HG03558 (cell line): ENCODE measurements around the gene LRWD1.
"Not testable (repeated sequence)": the region's sequence is repeated elsewhere in the genome, so short reads cannot be mapped to it uniquely, and the experiment has no call there.

Experiments
- ATAC-seq: cut with Tn5 transposase; IDR thresholded peaks from one replicate; pipeline ENCODE4 v1.9.1; 2021; ENCODE audit warnings: moderate number of reproducible peaks; ENCODE audit not compliant: unreplicated experiment; ENCODE audit errors: extremely low read depth

LRWD1 gene

DNA sequence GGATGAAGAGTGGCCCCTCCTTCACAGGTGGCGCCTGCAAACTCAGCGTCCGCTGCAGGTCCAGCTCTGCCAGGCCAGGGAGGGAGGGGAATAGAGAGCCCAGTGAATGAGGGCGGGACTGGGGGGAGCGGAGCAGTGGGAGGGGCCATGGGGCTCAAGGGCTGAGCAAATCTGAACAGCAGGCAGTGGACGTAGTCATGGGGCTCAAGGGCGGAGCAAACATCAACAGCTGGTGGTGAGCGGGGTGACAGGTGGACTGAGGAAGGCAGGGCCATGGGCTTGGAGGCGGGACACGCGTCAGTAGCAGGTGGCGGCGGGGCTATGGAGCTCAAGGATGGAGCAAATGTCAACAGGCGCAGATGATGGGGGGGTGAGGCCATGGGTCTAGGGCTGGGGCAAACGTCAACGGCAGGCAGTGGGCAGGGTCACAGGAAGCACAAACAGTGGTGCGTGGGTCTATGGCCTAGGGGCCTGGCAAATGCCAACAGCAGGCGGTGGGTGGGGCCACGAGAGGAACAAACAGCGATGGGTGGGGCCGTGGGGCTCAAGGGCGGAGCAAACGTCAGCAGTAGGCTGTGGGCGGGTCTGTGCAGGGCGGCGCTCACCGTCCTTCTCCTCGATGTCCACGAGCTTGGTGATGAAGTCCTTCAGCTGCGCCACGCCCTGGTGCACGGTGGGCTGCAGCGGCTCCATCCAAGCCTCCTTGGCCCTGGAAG lies 28.6 kb downstream of the LRWD1 start:
- not testable (repeated sequence) for ATAC-seq

DNA sequence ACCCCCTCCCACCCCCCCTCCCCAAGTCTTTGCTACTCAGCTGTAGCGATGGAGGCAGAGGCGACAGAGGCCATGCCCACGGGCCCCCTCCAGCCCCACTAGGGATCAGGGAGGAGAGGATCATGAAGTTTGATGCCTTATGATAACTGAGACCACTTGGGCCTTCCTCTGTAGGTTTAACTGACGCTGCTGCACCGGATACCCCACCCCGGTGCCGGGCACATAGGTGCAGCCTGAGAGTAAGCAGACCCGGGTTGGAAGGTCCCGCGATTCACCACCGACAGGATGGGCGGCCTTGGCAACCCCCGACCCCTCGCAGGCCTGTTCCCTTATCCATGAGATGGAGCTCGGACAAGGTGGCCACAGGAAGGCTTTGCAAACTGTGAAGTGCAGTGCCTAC lies 29.2 kb downstream of the LRWD1 start:
- not testable (repeated sequence) for ATAC-seq

DNA sequence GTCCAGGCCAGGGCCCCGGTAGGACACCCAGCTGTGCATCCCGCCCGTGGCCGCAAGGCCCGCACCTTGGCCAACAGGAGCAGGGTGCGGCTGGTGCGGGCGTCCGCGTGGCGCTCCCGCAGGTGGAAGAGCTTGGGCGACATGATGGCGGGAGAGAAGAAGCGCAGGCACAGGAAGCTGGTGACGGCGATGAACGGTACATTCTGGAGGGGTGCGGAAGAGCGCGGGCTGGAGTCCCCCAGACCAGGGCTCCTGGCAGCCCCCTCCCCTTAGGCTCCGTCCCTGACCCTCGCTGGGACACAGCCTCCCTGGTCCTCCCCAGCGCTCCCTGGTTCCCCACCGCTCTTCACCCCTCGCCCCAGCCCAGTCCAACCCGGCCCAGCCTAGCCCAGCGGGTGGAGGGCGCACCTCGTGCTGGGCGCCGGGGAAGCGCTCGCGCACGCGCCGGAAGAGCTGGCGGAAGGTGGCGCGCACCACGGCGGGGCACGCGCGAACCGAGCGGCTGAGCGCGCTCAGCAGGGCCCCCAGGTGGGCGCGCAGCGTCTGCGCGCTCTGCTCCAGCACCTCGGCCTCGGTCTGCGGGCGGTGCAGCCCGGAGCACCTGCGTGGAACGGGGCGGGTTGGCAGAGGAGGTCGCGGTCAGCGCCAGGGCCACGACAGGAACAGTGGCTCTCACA lies 29.8 kb downstream of the LRWD1 start:
- peak; percentile 51 for ATAC-seq

DNA sequence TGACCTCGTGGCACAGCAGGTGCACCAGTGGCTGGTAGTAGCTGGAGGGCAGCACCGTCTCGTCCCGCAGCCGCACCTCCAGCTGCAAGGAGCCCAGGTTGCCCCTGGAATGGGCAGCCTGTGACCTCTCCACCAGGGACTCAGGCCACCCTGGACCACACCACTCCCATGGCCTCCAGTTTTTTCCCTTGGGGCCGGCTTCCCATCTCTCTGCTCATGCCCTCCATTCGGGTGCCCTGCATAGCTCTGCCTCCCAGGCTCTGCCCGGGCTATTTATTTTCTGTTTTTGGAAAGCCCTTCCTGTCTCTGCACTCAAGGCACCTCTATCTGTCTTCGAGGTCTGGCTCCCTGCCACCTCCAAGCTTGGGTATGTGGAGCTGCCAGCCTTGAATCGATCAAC lies 32.1 kb downstream of the LRWD1 start:
- ATAC-seq = not testable (repeated sequence)

GRCh38 chr7:102497308-102497707 lies 32.5 kb downstream of the LRWD1 start:
- ATAC-seq = not testable (repeated sequence)

DNA sequence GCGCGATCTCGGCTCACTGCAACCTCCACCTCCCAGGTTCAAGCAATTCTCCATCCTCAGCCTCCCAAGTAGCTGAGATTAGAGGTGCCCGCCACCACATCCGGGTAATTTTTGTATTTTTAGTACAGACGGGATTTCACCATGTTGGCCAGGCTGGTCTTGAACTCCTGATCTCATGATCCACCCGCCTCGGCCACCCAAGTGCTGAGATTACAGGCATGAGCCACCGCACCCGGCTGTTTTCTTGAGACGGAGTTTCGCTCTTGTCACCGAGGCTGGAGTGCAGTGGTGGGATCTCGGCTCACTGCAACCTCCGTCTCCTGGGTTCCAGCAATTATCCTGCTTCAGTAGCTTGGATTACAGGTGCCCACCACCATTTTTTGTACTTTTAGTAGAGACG lies 33.5 kb downstream of the LRWD1 start:
- ATAC-seq = not testable (repeated sequence)

- ATAC-seq = not testable (repeated sequence)
Observed at GRCh38 chr7:102503141-102503540, 38.4 kb downstream of the LRWD1 start.

DNA sequence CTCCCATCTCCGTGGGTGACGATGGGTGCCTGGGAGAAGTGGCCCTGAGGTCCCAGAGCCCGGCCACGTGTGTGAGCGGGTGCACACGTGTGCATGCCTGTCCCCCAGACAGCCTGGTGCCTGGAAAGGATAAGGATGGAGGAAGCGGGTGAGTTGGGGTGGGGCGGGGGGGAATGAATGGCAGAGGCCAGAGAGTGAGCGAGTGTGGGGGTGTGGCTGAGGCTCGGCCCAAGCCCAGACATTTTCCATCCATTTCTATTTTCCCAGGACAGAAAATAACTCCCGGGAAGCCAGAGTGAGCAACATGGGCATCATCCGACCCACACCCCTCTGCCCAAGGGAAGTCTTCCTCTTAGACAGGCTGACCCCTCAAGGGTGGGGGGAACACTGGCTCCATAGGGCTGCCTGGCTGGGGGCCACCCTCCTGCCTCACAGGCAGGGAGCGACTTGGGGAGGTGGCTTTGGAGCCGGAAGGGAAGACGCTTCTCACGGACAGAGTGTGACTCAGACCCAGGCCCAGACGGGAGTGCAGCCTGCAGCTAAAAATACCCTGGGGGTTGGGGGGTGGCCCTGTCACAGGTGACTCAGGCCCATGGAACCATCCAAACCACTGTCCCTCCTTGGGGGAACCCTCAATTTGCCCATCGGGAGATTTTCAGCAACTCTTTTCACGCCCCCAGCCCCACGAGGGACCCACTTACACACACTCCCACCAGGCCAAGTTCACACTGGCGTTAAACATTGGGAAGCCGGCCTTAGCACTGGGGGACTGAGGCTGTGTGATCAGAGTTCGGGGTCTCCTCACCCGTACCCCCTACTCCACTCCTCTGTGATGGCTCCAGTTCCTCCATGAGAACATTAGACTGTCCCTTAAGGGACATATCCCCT lies 40.8 kb downstream of the LRWD1 start:
- not testable (repeated sequence) for ATAC-seq

GRCh38 chr7:102507410-102508088 lies 42.8 kb downstream of the LRWD1 start:
- not testable (repeated sequence) for ATAC-seq

- ATAC-seq = not testable (repeated sequence)
Observed at GRCh38 chr7:102510575-102510974, 45.8 kb downstream of the LRWD1 start.

DNA sequence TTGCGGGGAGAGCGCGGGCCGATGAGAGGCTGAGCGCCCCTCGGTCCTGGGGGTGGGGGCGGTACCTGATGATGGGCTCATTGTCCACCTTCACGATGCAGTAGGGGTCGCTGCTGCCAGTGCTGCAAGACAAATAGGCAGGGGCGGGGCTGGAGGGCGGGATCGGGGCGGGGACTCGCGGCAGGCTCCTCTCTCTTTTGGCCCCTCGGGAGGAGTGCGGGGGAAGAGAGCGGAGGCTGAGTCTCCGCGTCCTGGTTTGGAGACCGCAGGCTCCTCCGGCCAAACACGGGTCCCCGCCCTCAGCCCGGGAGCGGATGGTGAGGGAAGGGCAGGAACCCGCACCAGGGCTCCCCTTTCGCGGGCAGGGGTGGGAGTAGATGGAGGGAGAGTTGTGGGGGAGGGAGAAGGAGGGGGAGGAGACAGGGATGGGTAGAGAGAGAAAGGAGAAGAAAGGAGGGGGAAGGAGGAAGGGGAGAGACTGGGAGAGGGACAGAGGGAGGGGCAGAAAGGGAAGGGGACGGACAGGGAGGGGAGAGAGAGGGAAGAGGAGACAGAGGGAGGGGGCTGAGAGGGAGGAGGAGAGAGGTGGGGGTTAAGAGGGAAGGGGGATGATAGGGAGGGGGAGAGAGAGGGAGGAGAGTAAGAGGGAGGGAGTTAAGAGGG lies 47.2 kb downstream of the LRWD1 start:
- not testable (repeated sequence) for ATAC-seq

- ATAC-seq = not testable (repeated sequence)
Observed at GRCh38 chr7:102512642-102513221, 47.9 kb downstream of the LRWD1 start.

DNA sequence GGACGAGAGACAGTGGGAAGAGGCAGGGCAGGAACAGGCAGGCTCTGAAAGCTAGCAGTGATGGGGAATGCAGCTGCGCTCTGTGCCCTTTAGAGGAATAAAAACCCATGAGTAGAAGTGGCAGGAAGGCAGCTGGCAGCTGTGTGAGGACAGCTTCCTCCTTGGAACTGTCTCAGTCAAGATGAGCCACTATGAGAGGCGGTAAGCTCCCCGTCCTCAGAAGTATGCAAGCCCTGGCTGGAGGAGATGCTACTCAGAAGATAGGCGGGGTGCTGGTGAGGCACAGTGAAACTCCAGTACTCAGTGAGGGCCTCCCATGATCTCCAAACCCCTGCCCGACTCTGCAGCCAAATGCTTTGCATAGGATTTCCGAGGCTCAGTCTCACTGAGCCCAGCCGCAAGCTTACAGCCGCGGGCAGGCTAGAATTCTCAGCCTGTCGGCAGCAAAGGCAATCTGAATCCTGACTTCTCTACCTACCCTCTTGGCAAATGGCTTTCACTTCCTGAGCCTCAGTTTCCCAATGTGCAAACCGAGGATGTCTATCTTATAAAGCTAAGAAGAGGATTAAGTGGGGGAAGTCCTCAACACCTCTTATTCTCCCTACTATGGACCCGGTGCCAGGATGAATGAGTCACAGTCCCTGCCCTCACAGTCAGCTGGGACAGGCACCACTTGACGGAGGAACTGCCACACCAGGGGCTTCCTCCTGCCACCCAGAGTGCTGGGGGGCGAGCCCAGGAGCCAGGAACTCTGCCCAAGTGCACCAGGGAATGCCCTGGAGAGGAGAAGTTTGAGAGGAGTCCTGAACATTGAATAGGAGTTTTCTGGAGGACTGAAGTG lies 50.3 kb downstream of the LRWD1 start:
- peak; percentile 51 for ATAC-seq

- ATAC-seq = not testable (repeated sequence)
Observed at GRCh38 chr7:102515889-102516288, 51.1 kb downstream of the LRWD1 start.

DNA sequence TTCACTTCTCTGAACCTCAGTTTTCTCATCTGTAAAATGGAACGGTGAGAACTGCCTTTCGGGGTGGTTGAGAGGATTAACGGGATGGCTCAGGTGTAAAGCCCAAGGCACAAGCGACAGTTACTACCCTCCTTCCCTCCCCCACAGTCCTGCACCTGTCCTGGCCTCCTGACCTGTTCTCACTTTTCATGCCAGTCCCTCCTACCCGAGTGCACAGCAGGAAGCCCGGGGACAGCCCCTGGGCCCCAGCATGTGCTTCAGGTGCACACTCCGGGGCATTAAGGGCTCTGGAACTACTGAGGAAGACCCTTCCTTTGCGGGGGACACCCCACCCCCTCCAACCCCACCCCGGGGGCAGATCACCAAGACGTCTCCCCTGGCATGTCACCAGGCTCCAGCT lies 52.2 kb downstream of the LRWD1 start:
- not testable (repeated sequence) for ATAC-seq

GRCh38 chr7:102517550-102518147 lies 52.9 kb downstream of the LRWD1 start, which contains the start of gene RASA4B:
RASA4B (minus strand) TSS chr7:102517777; CDS start chr7:102517710, 67 bp downstream.
- ATAC-seq = peak; percentile 39

DNA sequence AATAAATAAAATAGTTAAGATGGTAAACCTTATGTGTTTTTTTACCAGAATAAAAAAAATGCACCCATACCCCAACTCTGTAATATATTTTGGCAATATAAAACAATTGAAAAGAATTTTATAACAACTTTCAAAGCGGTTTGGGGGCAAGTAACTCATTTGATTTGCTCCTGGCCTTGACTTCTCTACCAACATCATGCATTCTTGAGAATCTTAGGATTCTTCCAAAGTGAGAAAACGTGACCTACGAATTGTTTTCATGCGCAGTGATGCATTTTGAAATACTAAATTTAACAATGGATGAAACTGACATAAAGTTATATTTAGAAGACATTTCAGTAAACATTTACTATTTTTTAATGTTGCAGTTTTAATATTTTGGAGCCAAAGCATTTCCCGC lies 56.0 kb downstream of the LRWD1 start:
- ATAC-seq = not testable (repeated sequence)
